Stomach (tissue), 9 donors: ENCODE measurements around the gene HSF2. TPM values are rescaled to one million over a fixed set of nuclear protein-coding genes. Genes with fewer than 3 reads are reported as not detected.

ENCODE experiments used
- DNase-seq, 2 donors: peaks; one replicate each; pipeline versions ENCODE4 v3.0.0 to v3.0.0-alpha.2; 2013 to 2019
- H3K27ac ChIP-seq, 5 donors: fragments of 200-600 bp in 4 of 5; sonication (generic) in 4 of 5; one replicate each; pipeline ENCODE4 v1.5.1; 2013 to 2019; ENCODE audit warnings: mild to moderate bottlenecking in 1 of 5, moderate library complexity in 1 of 5
- H3K27me3 ChIP-seq, 3 donors: fragments of 200-600 bp; sonication (generic); one replicate each; pipeline ENCODE4 v1.5.1; 2017 to 2019; ENCODE audit warnings: mixed run types in 1 of 3
- H3K36me3 ChIP-seq, 4 donors: fragments of 200-600 bp; sonication (generic); 1 replicate in 3 of 4; 2 replicates in 1 of 4; pipeline ENCODE4 v1.5.1; 2016 to 2019
- H3K4me1 ChIP-seq, 4 donors: fragments of 200-600 bp; sonication (generic); one replicate each; pipeline ENCODE4 v1.5.1; 2016 to 2019
- H3K4me3 ChIP-seq, 4 donors: fragments of 200-600 bp; sonication (generic) in 3 of 4; one replicate each; pipeline ENCODE4 v1.5.1; 2016 to 2019; ENCODE audit warnings: mild to moderate bottlenecking in 1 of 4
- H3K9me3 ChIP-seq, 4 donors: fragments of 200-600 bp; sonication (generic); one replicate each; pipeline ENCODE4 v1.5.1; 2016 to 2019
- EP300 ChIP-seq: sonication (generic); formaldehyde crosslinking; IDR thresholded peaks from one replicate; pipeline ENCODE4 v1.6.1; 2017; ENCODE audit warnings: antibody characterized with exemption
- POLR2A ChIP-seq, 4 donors: fragments of 450-650 bp; IDR thresholded peaks; one replicate each; pipeline ENCODE4 v1.6.1; 2016; ENCODE audit warnings: antibody characterized with exemption in 4 of 4, control low read depth in 2 of 4, mild to moderate bottlenecking in 1 of 4, moderate library complexity in 1 of 4
- POLR2AphosphoS5 ChIP-seq, 3 donors: sonication (generic); formaldehyde crosslinking; IDR thresholded peaks; one replicate each; pipeline ENCODE4 v1.6.1; 2016; ENCODE audit warnings: antibody characterized with exemption in 3 of 3
- WGBS, 5 donors: extraction: QIAGEN DNeasy Blood & Tissue Kit in 3 of 5; methylation state at CpG; one replicate each; pipeline versions ENCODE4 v1.1.5 to v1.1.7; 2013 to 2018; 5-methylcytosine and 5-hydroxymethylcytosine counted together
- intact Hi-C: fragments of 100-400 bp; cut with DNase I; formaldehyde crosslinking; loops from one replicate; pipeline ENCODE4 v1.15.1; 2023; ENCODE audit warnings: low total_unique reads
- polyA plus RNA-seq, 3 donors: library from polyadenylated mRNA; stranded (reverse); fragments of 200-250 nt; gene quantifications; one replicate each; pipeline ENCODE4 v1.2.3, GENCODE V29; 2013
- total RNA-seq, 5 donors: library from RNA; depleted of rRNA; stranded (reverse); fragments of >200 nt; gene quantifications; one replicate each; pipeline versions ENCODE4 v1.1.0 to v1.2.3, GENCODE V29; 2014 to 2016
- TF ChIP-seq, protein P1 (sequence below), 7 experiments: fragments of 450-650 bp in 4 of 7; fragments of 200-600 bp in 3 of 7; sonication (generic) in 3 of 7; IDR thresholded peaks; one replicate each; pipeline ENCODE4 v1.5.1; 2016 to 2019; ENCODE audit warnings: antibody characterized with exemption in 7 of 7, control low read depth in 2 of 7, mild to moderate bottlenecking in 1 of 7
- donor health status: healthy with polysubstance abuse.
- donor health status: Bipolar disorder and iron deficiency.
- donor health status: healthy.

Gene HSF2
- total and polyA plus RNA-seq, 8 donors, result 3.2 to 45.1 (median 11.0) TPM

DNA sequence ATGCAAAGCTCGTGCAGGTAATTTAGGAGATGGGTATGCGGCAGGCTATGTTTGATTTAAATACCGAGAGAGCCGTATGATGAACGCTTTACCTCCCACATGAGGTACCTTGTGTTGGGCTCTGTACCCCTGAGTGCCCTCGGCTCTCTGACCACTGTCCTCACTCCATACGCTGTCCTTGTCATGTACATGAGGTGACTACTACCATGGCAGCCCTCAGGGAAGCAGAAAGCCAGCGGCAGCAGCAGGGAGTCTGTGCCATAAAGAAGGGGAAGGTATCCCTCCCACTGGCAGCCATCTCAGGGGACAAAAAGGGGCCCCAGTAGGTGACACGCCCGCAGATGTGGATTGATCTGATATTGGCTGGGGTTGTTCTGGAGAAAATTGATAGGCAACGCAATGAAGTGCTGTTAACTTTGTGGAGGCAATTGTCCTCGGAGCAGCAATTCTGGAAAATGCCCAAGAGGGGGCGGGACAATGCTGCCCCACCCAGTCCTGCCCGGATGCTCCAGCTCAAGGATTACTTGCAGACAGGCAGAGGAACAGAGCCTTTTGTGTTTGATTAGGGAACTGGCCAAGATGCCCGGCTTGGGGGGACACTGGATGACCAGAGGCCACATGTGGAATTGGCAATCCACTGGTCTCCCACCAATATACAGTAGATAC, 38.0 kb upstream of the HSF2 start:
- no peaks in the 10 kb centered on the region for H3K36me3 ChIP-seq
- no peaks in the 10 kb centered on the region for H3K9me3 ChIP-seq
- no peak overlapping the region for H3K27ac ChIP-seq
- no peaks in the 10 kb centered on the region for H3K27me3 ChIP-seq
- H3K4me1 ChIP-seq, result no peaks in the 10 kb centered on the region
- DNase-seq, result no peak
- TF ChIP-seq, protein P1, sequence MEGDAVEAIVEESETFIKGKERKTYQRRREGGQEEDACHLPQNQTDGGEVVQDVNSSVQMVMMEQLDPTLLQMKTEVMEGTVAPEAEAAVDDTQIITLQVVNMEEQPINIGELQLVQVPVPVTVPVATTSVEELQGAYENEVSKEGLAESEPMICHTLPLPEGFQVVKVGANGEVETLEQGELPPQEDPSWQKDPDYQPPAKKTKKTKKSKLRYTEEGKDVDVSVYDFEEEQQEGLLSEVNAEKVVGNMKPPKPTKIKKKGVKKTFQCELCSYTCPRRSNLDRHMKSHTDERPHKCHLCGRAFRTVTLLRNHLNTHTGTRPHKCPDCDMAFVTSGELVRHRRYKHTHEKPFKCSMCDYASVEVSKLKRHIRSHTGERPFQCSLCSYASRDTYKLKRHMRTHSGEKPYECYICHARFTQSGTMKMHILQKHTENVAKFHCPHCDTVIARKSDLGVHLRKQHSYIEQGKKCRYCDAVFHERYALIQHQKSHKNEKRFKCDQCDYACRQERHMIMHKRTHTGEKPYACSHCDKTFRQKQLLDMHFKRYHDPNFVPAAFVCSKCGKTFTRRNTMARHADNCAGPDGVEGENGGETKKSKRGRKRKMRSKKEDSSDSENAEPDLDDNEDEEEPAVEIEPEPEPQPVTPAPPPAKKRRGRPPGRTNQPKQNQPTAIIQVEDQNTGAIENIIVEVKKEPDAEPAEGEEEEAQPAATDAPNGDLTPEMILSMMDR (IDR thresholded peaks at IDR 0.05), result no peak
- TF ChIP-seq POLR2A (IDR thresholded peaks at IDR 0.05) (no peak), POLR2AphosphoS5 (IDR thresholded peaks at IDR 0.05) (no peak)
- 78 to 88% (median 82%) methylated on average over 15 of the region's 15 CpGs for WGBS, 5 donors
- intact Hi-C loops, result no loop called here
- H3K4me3 ChIP-seq, result no peak overlapping the region

DNA sequence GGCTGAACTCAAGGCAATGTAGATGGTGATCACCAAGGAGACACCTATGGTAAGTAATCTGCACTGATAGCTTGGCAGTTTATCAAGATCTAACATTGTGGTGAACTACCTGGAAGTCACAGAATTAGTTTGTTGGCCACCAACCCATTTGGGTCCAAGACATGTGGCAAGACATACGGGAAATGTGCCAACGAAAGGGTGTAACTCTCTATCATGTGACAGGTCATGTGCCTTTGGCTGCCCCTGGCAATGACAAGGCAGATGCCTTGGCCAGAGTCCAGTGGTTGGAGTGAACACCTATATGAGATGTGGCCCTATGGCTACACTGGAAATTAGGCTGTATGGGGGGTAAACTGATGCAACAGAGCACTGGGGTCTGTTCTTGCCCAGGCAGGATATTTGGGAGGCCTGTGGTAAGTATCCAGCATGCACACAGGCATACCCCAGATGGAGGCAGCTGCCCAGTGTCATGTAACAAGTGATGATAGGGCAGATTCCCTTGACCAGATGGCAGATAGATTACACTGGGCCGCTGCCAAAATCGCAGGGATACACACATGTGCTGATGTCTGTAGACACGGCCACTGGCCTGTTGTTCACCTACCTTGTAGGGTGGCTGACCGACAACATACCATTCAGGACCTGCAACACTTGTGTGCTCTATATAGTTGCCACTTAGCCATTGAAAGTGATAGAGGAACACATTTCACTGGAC, 35.5 kb upstream of the HSF2 start:
- no peak for DNase-seq
- Histone ChIP-seq H3K36me3 (no peaks in the 10 kb centered on the region), H3K9me3 (no peaks in the 10 kb centered on the region), H3K4me1 (no peaks in the 10 kb centered on the region), H3K27ac (no peak overlapping the region), H3K4me3 (no peak overlapping the region), H3K27me3 (no peaks in the 10 kb centered on the region)
- WGBS, 5 donors, result 78 to 94% (median 81%) methylated on average over 6 of the region's 6 CpGs
- intact Hi-C loops, result no loop called here
- TF ChIP-seq POLR2AphosphoS5 (IDR thresholded peaks at IDR 0.05) (no peak), EP300 (no peak), POLR2A (IDR thresholded peaks at IDR 0.05) (no peak)
- TF ChIP-seq, protein P1 (IDR thresholded peaks at IDR 0.05), result no peak

DNA sequence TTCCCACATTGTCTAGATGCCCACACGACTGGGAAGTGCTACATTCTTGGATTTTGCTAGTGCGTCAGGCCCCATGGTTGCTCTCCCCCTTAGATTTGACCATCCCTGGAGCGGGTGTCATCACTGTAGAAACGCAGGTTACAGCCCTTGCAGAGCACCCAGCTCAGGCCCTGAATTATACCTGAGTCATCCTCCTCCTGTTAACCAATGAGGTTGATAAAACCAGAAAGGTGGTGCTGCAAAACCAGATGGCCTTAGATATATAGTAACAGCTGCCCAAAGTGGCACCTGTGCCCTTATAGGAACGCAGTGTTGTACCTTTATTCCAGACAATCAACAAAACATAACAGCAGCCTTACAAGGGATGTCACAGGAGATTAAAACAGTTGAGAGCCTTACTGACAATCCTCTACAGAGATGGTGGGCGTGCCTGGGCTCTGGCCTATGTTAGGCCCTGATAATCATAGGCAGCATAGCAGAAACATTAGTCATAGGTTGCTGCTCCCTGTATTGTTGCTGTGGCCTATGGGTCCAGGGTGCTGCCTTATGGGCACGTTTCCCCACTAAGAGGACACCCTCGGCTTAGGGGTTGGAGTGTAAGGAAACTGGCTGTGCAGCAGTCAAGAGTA, 33.6 kb upstream of the HSF2 start:
- intact Hi-C loops, result no loop called here
- Histone ChIP-seq H3K4me1 (no peaks in the 10 kb centered on the region), H3K4me3 (no peak overlapping the region), H3K27me3 (no peaks in the 10 kb centered on the region), H3K9me3 (no peaks in the 10 kb centered on the region), H3K27ac (no peak overlapping the region), H3K36me3 (no peaks in the 10 kb centered on the region)
- TF ChIP-seq, protein P1 (IDR thresholded peaks at IDR 0.05), result no peak
- TF ChIP-seq POLR2A (IDR thresholded peaks at IDR 0.05) (no peak), EP300 (no peak), POLR2AphosphoS5 (IDR thresholded peaks at IDR 0.05) (no peak)
- WGBS, 5 donors, result 83 to 89% (median 88%) methylated on average over 8 of the region's 8 CpGs
- DNase-seq, result no peak

DNA sequence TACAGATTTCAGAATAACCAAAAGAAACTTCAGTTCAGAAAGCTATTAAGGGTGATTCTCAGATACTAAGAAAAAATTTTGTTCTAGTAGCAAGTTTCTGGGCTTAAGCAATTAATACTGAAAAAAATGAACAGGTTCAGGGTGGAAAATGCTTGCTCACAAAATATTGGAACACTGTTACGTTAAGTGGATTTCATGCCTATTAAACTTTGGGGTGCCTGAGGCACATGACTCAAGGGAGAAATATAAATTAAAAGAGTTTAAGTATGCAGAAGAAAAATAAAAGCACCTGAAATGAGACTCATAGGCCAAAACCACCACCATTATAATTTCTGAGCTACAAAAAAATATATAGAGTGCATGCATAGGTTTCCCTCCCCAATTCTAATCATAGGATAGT, 32.3 kb upstream of the HSF2 start:
- WGBS, 5 donors, result 70 to 93% (median 89%) methylated on average over 1 of the region's 1 CpG
- Histone ChIP-seq H3K4me3 (no peak overlapping the region), H3K36me3 (no peaks in the 10 kb centered on the region), H3K9me3 (no peaks in the 10 kb centered on the region), H3K27me3 (no peaks in the 10 kb centered on the region), H3K27ac (no peak overlapping the region), H3K4me1 (no peaks in the 10 kb centered on the region)
- no peak for DNase-seq
- TF ChIP-seq POLR2AphosphoS5 (IDR thresholded peaks at IDR 0.05), result no peak
- intact Hi-C loops, result no loop called here
